Measurements from ENCODE around the gene LTBP2.

The LTBP2 gene

DNA sequence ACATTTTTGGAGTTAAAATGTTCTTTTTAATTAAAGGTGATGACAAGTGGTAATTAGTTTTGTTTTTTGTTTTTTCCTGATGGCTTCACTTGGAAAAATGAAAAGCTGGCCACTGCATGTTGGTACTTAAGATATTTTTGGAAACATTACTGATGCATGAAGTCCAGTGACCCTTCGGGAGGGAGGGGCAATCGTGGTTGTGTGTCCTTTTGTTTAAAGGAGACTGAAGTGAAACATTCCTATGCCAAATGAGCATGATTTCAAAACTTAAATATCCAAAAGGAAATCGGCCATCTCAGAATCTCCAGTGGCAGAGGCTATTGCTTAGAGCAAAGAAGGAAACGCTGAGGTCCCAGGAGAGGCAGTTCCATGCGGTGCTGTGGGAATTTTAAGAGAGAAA is 20.1 kb downstream of the LTBP2 start:
- no peak overlapping the region for H3K4me3 ChIP-seq (ENCODE audit: low read depth, low read length)
- no peak for DNase-seq (ENCODE audit: low read depth)
- TF ChIP-seq, protein P1, sequence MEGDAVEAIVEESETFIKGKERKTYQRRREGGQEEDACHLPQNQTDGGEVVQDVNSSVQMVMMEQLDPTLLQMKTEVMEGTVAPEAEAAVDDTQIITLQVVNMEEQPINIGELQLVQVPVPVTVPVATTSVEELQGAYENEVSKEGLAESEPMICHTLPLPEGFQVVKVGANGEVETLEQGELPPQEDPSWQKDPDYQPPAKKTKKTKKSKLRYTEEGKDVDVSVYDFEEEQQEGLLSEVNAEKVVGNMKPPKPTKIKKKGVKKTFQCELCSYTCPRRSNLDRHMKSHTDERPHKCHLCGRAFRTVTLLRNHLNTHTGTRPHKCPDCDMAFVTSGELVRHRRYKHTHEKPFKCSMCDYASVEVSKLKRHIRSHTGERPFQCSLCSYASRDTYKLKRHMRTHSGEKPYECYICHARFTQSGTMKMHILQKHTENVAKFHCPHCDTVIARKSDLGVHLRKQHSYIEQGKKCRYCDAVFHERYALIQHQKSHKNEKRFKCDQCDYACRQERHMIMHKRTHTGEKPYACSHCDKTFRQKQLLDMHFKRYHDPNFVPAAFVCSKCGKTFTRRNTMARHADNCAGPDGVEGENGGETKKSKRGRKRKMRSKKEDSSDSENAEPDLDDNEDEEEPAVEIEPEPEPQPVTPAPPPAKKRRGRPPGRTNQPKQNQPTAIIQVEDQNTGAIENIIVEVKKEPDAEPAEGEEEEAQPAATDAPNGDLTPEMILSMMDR (conservative IDR thresholded peaks at IDR 0.05; ENCODE audit: low read depth, low read length), result no peak

GRCh38 chr14:74591394-74591793 is 20.6 kb downstream of the LTBP2 start:
- no peak overlapping the region for H3K4me3 ChIP-seq (ENCODE audit: low read depth, low read length)
- no peak for DNase-seq (ENCODE audit: low read depth)
- TF ChIP-seq, protein P1 (conservative IDR thresholded peaks at IDR 0.05; ENCODE audit: low read depth, low read length), result no peak

GRCh38 chr14:74589291-74589879 is 22.7 kb downstream of the LTBP2 start:
- TF ChIP-seq, protein P1 (conservative IDR thresholded peaks at IDR 0.05; ENCODE audit: low read depth, low read length), result no peak
- no peak for DNase-seq (ENCODE audit: low read depth)
- no peak overlapping the region for H3K4me3 ChIP-seq (ENCODE audit: low read depth, low read length)

- no peak for DNase-seq (ENCODE audit: low read depth)
- H3K4me3 ChIP-seq (ENCODE audit: low read depth, low read length), result no peak overlapping the region
- TF ChIP-seq, protein P1 (conservative IDR thresholded peaks at IDR 0.05; ENCODE audit: low read depth, low read length), result no peak
Measured at GRCh38 chr14:74587363-74587707, 24.7 kb downstream of the LTBP2 start.

DNA sequence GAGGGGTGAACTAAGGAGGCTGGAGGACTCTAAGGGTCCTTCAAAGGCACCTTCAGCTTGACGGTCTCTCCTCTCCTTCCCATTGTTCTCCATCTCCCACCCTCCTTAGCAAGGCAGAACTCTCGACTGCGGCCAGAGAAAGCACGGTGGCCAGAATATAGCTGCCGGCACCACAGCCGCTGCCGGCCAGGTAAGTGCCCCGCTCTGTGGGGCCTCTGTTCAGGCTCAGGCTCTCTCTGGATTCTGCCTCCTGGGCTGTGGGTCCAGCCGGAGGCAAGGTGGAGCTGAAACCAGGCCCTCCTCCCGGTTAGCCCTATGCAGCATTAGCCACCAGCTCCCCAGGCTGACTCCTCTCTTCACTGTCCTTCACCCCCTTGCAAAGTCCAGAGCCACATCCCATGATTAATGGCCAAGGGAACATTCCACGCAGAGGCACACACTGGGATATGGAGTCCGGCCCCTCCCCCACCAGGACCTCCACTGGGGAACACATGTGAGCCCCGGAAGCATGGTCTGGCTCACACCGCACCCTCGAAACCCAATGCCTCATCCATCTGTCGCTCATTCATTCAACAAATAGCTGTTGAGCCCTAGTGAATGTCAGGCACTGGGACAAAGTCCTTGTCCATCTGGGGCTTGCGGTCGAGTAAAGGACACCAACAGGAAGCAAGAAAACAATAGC is 25.2 kb downstream of the LTBP2 start:
- TF ChIP-seq, protein P1 (conservative IDR thresholded peaks at IDR 0.05; ENCODE audit: low read depth, low read length), result no peak
- H3K4me3 ChIP-seq (ENCODE audit: low read depth, low read length), result no peak overlapping the region
- no peak for DNase-seq (ENCODE audit: low read depth)

- TF ChIP-seq, protein P1 (conservative IDR thresholded peaks at IDR 0.05; ENCODE audit: low read depth, low read length), result no peak
- no peak for DNase-seq (ENCODE audit: low read depth)
- H3K4me3 ChIP-seq (ENCODE audit: low read depth, low read length), result no peak overlapping the region
Measured at GRCh38 chr14:74585406-74586335, 26.4 kb downstream of the LTBP2 start.

Measured in choroid plexus epithelial cell (primary cell).